ENCODE results near the gene SLC1A2. TPM values are rescaled to one million over a fixed set of nuclear protein-coding genes. Genes with fewer than 3 reads are reported as not detected.

Gene SLC1A2
- total RNA-seq, 1 donor from 2014 or later = not detected

DNA sequence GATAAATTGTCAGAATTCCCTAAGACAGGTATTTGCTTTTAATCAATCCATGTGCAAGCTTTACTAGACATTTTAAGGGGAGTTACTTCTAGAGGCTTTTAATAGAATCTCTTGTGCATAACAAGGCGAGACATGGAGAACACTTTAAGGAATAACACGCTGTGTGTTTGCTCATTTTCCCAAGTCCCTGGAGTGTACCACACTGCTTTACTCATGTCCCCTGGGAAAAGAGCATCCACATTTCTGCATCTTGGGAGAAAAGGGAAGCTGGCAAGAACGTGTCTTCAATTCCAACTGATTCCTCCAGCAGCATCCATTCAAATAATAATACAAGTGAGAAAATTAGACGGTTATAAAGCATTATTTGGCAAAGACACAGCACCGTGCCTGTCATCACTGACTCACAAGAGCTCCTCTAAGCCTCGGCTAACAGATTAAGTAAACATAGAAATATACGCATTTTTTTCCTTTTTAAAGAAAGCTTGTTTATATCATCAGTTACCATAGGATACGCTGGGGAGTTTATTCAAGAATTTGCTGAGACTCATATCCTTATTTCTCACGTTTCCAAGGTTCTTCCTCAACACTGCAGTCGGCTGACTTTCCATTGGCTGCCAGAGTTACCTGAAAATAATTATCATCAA lies 158.9 kb downstream of the SLC1A2 start:
- TF ChIP-seq, protein P1, sequence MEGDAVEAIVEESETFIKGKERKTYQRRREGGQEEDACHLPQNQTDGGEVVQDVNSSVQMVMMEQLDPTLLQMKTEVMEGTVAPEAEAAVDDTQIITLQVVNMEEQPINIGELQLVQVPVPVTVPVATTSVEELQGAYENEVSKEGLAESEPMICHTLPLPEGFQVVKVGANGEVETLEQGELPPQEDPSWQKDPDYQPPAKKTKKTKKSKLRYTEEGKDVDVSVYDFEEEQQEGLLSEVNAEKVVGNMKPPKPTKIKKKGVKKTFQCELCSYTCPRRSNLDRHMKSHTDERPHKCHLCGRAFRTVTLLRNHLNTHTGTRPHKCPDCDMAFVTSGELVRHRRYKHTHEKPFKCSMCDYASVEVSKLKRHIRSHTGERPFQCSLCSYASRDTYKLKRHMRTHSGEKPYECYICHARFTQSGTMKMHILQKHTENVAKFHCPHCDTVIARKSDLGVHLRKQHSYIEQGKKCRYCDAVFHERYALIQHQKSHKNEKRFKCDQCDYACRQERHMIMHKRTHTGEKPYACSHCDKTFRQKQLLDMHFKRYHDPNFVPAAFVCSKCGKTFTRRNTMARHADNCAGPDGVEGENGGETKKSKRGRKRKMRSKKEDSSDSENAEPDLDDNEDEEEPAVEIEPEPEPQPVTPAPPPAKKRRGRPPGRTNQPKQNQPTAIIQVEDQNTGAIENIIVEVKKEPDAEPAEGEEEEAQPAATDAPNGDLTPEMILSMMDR (IDR thresholded peaks at IDR 0.05; ENCODE audit: insufficient read depth, low read length, poor library complexity, severe bottlenecking) = no peak
- Histone ChIP-seq H3K27me3 (ENCODE audit: control insufficient read depth, insufficient read depth, low read length) (no peaks in the 10 kb centered on the region), H3K4me3 (ENCODE audit: low read depth, low read length) (no peak overlapping the region), H3K36me3 (ENCODE audit: control insufficient read depth, insufficient read depth, low read length) (no peaks in the 10 kb centered on the region)
- no peak for DNase-seq (ENCODE audit: low read depth)

DNA sequence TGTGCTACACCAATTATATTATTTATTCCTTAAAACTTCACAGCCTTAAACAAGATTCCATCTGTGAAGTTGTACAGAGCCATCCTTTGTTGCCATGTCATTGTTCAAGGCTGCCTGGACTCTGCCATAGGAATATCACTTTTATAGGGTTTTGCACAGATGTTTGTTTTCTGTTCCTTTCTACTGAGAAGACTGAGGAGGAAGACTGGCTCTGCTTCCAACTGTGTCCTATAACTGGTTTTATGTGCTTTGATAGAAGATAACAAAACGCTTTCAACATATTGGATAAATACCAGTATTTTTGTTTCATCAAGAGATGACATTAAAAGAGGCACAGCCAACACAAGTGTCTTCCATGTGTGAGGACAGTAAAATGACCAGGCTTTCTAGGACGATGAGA lies 159.8 kb downstream of the SLC1A2 start:
- no peak overlapping the region for H3K4me3 ChIP-seq (ENCODE audit: low read depth, low read length)
- no peak for DNase-seq (ENCODE audit: low read depth)
- no peaks in the 10 kb centered on the region for H3K27me3 ChIP-seq (ENCODE audit: control insufficient read depth, insufficient read depth, low read length)
- TF ChIP-seq, protein P1 (IDR thresholded peaks at IDR 0.05; ENCODE audit: insufficient read depth, low read length, poor library complexity, severe bottlenecking) = no peak
- no peaks in the 10 kb centered on the region for H3K36me3 ChIP-seq (ENCODE audit: control insufficient read depth, insufficient read depth, low read length)

DNA sequence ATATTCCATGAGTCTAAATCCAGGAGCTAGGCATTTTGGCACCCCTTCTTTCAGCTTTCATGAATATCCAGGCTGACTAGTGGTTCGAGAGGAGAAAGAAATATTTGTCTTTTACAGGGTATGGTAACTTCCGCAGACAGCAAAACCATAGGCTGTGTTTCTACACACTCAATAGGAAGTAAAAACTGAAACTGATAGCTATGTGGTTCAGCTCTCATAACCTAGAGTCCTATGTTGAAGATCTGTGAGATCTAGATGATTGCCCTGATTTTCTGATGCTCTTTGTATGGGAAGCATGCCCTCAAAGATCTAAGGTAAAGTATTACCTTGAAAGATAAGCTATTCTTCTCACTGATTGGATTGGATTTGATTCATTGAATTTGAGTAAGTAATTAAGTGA lies 162.1 kb downstream of the SLC1A2 start:
- TF ChIP-seq, protein P1 (IDR thresholded peaks at IDR 0.05; ENCODE audit: insufficient read depth, low read length, poor library complexity, severe bottlenecking) = no peak
- Histone ChIP-seq H3K27me3 (ENCODE audit: control insufficient read depth, insufficient read depth, low read length) (no peaks in the 10 kb centered on the region), H3K4me3 (ENCODE audit: low read depth, low read length) (no peak overlapping the region), H3K36me3 (ENCODE audit: control insufficient read depth, insufficient read depth, low read length) (no peaks in the 10 kb centered on the region)
- DNase-seq (ENCODE audit: low read depth) = no peak

DNA sequence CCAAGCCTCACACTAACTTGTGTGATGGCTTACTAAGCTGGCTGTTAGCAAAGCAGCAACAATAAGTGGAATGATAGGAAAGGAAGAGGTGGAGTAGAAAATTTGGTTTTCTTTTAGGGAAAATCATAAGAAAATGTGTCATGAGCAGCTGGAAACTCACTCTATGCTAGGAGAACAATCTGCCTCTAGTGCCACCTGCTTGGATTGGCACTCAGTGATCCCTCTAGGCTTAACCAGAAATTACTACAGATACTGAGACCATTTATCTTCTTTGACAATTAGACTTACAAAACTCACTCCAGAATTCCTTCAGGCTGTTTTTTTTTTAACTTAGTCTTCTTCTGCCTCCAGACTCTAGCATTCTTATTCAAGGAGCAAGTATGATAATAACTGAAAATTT lies 163.1 kb downstream of the SLC1A2 start:
- H3K4me3 ChIP-seq (ENCODE audit: low read depth, low read length) = no peak overlapping the region
- H3K27me3 ChIP-seq (ENCODE audit: control insufficient read depth, insufficient read depth, low read length) = no peaks in the 10 kb centered on the region
- TF ChIP-seq, protein P1 (IDR thresholded peaks at IDR 0.05; ENCODE audit: insufficient read depth, low read length, poor library complexity, severe bottlenecking) = no peak

DNA sequence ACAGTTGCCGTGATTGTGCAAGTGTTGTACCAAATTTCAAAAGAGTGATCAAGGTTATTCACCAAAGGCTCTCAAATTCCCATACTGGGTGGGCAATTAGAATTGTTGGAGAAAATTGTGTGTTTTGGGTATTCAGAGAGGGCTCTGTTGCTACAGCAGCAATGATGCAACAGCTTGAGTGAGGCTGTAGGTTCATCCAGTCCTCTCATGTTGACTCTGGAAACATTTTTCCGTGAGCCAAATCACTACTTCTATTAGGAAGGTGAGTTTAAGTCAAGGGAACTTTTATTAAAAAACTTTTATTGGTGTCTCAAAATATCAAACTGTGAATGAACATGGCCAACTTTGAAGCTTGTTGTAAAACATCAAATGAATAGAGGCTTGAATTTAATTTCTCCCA lies 163.8 kb downstream of the SLC1A2 start:
- DNase-seq (ENCODE audit: low read depth) = no peak
- H3K27me3 ChIP-seq (ENCODE audit: control insufficient read depth, insufficient read depth, low read length) = no peaks in the 10 kb centered on the region
- TF ChIP-seq, protein P1 (IDR thresholded peaks at IDR 0.05; ENCODE audit: insufficient read depth, low read length, poor library complexity, severe bottlenecking) = no peak

More for the DNA sequence above, 163.1 kb downstream of the SLC1A2 start:
- no peaks in the 10 kb centered on the region for H3K36me3 ChIP-seq (ENCODE audit: control insufficient read depth, insufficient read depth, low read length)
- no peak for DNase-seq (ENCODE audit: low read depth)

DNA sequence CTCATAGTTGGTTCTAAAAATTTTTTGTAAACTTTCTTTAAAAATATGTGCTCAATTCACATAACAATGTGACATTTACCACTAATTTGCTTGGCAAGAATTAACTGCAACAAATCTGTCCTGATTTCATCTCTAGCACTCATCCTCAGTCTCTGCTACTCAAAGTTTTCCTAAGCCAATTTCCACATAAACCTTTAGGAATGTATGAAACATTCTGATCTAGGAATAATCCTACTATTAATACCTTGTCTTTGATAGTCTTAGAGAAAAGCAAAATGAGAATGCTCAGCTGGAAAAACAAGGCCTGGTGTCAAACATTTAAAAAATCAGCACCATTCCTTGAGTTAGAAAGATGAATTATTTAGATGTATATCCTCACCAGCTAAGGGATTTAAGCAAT lies 166.1 kb downstream of the SLC1A2 start:
- no peak for DNase-seq (ENCODE audit: low read depth)
- no peaks in the 10 kb centered on the region for H3K36me3 ChIP-seq (ENCODE audit: control insufficient read depth, insufficient read depth, low read length)
- no peak overlapping the region for H3K4me3 ChIP-seq (ENCODE audit: low read depth, low read length)
- TF ChIP-seq, protein P1 (IDR thresholded peaks at IDR 0.05; ENCODE audit: insufficient read depth, low read length, poor library complexity, severe bottlenecking) = no peak
- no peaks in the 10 kb centered on the region for H3K27me3 ChIP-seq (ENCODE audit: control insufficient read depth, insufficient read depth, low read length)

More for the DNA sequence above, 163.8 kb downstream of the SLC1A2 start:
- Histone ChIP-seq H3K4me3 (ENCODE audit: low read depth, low read length) (no peak overlapping the region), H3K36me3 (ENCODE audit: control insufficient read depth, insufficient read depth, low read length) (no peaks in the 10 kb centered on the region)
